ENCODE results near the gene SQOR. TPM values are rescaled to one million over a fixed set of nuclear protein-coding genes. Genes with fewer than 3 reads are reported as not detected.
A peak's percentile ranks its signal among the peaks of the same experiment; 100 is the strongest.

SQOR gene
- total and polyA plus RNA-seq, 8 donors = 49.6 to 128 (median 62.8) TPM

DNA sequence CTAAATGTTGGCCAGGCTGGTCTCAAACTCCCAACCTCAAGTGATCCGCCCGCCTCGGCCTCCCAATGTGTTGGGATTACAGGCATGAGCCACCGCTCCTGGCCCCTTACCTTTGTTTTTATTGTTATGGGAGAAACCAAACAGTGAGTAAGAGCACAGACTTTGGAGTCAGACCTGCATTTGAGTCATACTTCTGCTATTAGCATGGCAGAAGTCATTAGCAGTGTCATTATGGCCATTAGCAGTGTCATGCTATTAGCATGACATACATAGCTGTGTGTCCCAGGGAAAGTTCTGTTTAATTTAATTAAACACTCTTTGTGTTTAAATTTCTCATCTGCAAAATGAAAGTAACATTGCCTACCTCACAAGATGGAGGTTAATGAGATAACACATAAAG lies 54.8 kb downstream of the SQOR start:
- TF ChIP-seq, protein P1, sequence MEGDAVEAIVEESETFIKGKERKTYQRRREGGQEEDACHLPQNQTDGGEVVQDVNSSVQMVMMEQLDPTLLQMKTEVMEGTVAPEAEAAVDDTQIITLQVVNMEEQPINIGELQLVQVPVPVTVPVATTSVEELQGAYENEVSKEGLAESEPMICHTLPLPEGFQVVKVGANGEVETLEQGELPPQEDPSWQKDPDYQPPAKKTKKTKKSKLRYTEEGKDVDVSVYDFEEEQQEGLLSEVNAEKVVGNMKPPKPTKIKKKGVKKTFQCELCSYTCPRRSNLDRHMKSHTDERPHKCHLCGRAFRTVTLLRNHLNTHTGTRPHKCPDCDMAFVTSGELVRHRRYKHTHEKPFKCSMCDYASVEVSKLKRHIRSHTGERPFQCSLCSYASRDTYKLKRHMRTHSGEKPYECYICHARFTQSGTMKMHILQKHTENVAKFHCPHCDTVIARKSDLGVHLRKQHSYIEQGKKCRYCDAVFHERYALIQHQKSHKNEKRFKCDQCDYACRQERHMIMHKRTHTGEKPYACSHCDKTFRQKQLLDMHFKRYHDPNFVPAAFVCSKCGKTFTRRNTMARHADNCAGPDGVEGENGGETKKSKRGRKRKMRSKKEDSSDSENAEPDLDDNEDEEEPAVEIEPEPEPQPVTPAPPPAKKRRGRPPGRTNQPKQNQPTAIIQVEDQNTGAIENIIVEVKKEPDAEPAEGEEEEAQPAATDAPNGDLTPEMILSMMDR (IDR thresholded peaks at IDR 0.05) = no peak
- TF ChIP-seq POLR2A (IDR thresholded peaks at IDR 0.05) (no peak), POLR2AphosphoS5 (IDR thresholded peaks at IDR 0.05) (no peak), EP300 (IDR thresholded peaks at IDR 0.05) (no peak)
- H3K27me3 ChIP-seq = no peaks in the 10 kb centered on the region
- whole genome bisulfite sequencing, 5 donors = 85 to 98% (median 97%) methylated on average over 4 of the region's 4 CpGs
- H3K4me1 ChIP-seq = no peaks in the 10 kb centered on the region
- peaks cover 70 to 97% (median 96%) of the 10 kb centered on the region in 4 donors for H3K36me3 ChIP-seq
- no peak overlapping the region for H3K27ac ChIP-seq
- intact Hi-C loops (cut with DNase I; ENCODE audit: low total_unique reads) = no loop called here
- H3K4me3 ChIP-seq = no peak overlapping the region
- no peaks in the 10 kb centered on the region for H3K9me3 ChIP-seq
- no peak for DNase-seq

- 73 to 91% (median 78%) methylated on average over 6 of the region's 6 CpGs for WGBS, 5 donors
- Histone ChIP-seq H3K4me3 (no peak overlapping the region), H3K9me3 (no peaks in the 10 kb centered on the region), H3K27me3 (no peaks in the 10 kb centered on the region), H3K4me1 (no peaks in the 10 kb centered on the region), H3K36me3 (peaks cover 63 to 97% (median 94%) of the 10 kb centered on the region in 4 donors), H3K27ac (no peak overlapping the region)
- TF ChIP-seq POLR2AphosphoS5 (IDR thresholded peaks at IDR 0.05) = no peak
- TF ChIP-seq POLR2A (IDR thresholded peaks at IDR 0.05) = no peak
- no peak for TF ChIP-seq EP300 (IDR thresholded peaks at IDR 0.05)
- DNase-seq = no peak
- intact Hi-C loops (cut with DNase I; ENCODE audit: low total_unique reads) = no loop called here
Observed at GRCh38 chr15:45690581-45691260, 55.9 kb downstream of the SQOR start.

- no peak for DNase-seq
- H3K27ac ChIP-seq = no peak overlapping the region
- TF ChIP-seq POLR2AphosphoS5 (IDR thresholded peaks at IDR 0.05) (no peak), EP300 (IDR thresholded peaks at IDR 0.05) (no peak), POLR2A (IDR thresholded peaks at IDR 0.05) (no peak)
- TF ChIP-seq, protein P1 (IDR thresholded peaks at IDR 0.05) = no peak
- H3K4me3 ChIP-seq = no peak overlapping the region
- WGBS, 5 donors = 68 to 83% (median 82%) methylated on average over 3 of the region's 3 CpGs
- peaks cover 6 to 19% (median 12%) of the 10 kb centered on the region in 4 donors for H3K4me1 ChIP-seq
- H3K27me3 ChIP-seq = peaks cover 0 to 13% (median 0%) of the 10 kb centered on the region in 3 donors
- H3K36me3 ChIP-seq = peaks cover 0 to 1% (median 1%) of the 10 kb centered on the region in 4 donors
- H3K9me3 ChIP-seq = no peaks in the 10 kb centered on the region
- intact Hi-C loops (cut with DNase I; ENCODE audit: low total_unique reads) = loop anchor here (10.0 kb wide), 1 partner anchor 94 kb away; no protein-coding TSS in a partner anchor
Observed at GRCh38 chr15:45701108-45701507, 66.3 kb downstream of the SQOR start.

- H3K27ac ChIP-seq = no peak overlapping the region
- intact Hi-C loops (cut with DNase I; ENCODE audit: low total_unique reads) = loop anchor here (10.0 kb wide), 1 partner anchor 93 kb away; no protein-coding TSS in a partner anchor
- H3K36me3 ChIP-seq = no peaks in the 10 kb centered on the region
- peaks cover 0 to 13% (median 0%) of the 10 kb centered on the region in 3 donors for H3K27me3 ChIP-seq
- no peak for TF ChIP-seq EP300 (IDR thresholded peaks at IDR 0.05)
- TF ChIP-seq, protein P1 (IDR thresholded peaks at IDR 0.05) = no peak
- no peak for TF ChIP-seq POLR2AphosphoS5 (IDR thresholded peaks at IDR 0.05)
- TF ChIP-seq POLR2A (IDR thresholded peaks at IDR 0.05) = no peak
- 70 to 82% (median 76%) methylated on average over 3 of the region's 3 CpGs for WGBS, 5 donors
- H3K4me3 ChIP-seq = no peak overlapping the region
- peaks cover 6 to 19% (median 12%) of the 10 kb centered on the region in 4 donors for H3K4me1 ChIP-seq
- DNase-seq = peak in 1 of 2 donors; percentile 43
- no peaks in the 10 kb centered on the region for H3K9me3 ChIP-seq
Observed at GRCh38 chr15:45702041-45702440, 67.2 kb downstream of the SQOR start.

All from stomach (tissue), 9 donors.